Glomerular endothelial cell (primary cell): ENCODE data around the gene CLBA1. TPM values are rescaled to one million over a fixed set of nuclear protein-coding genes. Genes with fewer than 3 reads are reported as not detected.

Experiments used
- DNase-seq: peaks from one replicate; pipeline ENCODE4 v3.0.0-alpha.2; 2011; ENCODE audit warnings: low read depth, low spot score; ENCODE audit errors: extremely low read depth
- total RNA-seq: library from RNA; depleted of rRNA; stranded (reverse); fragments of >200 nt; gene quantifications from 2 replicates; pipeline ENCODE4 v1.2.3, GENCODE V29; 2015

The CLBA1 gene
- total RNA-seq, 1 donor from 2014 or later, result 6.4 TPM

DNA sequence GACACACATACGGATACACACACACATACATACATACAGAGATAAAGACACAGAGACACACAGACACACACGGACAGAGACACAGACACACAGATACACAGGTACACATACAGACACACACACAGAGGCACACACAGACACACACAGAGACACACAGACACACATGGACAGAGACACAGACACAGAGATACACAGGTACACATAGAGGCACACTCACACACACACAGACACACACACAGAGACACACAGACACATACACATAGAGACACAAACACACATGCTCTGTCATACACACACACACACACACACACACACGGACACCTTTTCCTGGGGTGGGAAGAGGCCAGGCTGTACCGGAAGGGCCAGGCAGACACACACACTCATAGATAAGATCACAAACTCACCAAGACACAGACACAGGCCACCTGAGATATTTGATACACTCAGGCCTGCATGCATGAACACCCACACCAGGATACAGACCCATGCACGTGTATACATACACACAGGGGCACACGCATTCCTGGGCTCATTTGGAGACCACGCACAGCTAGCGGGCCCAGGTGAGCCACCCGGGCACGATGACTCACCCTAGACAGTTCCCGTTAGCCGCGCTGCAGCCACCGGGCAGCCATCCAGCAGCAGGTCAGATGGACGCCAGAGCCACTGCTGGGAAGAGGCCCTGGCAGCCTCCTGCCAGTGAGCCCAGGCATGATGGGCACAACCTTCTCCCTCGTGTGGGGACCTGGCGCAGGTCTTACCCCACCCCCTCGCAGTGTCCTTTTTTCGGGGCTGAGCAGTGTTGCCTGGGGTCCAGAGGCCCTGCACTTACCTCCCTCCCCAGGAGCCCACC, 5.6 kb upstream of the CLBA1 start:
- DNase-seq, result no peak

DNA sequence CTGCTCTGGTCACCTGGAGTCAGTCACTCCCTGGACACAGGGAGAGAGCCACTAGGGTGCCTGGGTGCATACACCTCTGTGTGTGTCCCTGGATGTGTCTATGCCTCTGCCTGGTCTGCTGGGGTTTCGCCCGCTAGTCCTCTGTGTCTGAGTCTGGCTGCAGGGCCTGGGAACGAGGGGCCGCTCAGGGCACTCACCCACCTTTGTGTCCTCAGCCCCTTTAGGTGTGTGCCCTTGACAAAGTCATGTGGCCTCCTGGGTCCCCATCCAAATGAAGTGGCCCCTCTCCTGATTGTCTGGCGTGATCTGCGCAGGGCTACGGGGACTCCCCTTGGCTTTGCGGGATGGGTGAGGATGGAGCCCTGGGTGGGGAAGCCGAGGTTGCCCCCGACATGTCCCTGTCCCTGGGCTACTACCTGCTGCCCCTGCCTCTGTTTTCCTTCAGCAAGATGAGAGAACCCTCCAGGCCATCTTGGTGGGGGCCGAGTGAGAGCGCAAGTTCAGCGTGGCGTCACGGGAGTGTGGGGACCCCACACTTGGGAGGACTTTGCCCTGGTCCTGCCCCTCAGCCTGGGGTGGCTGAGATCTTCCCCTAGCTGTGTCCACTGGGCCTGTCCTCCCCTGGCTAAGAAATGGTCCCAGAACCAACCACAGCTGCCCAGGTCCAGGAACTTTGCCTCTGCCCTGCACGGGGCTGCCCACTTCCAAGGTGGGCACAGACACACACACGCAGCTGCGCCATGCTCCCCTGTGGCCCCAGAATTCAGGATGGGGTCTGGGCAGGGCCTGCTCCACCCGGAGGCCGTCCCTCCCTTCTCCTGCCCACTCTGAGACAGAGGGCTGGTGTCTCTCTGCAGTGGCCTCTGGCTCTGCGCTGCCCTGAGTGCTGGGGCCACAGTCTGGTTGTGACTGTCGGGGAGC, 4.7 kb upstream of the CLBA1 start:
- DNase-seq, result no peak

DNA sequence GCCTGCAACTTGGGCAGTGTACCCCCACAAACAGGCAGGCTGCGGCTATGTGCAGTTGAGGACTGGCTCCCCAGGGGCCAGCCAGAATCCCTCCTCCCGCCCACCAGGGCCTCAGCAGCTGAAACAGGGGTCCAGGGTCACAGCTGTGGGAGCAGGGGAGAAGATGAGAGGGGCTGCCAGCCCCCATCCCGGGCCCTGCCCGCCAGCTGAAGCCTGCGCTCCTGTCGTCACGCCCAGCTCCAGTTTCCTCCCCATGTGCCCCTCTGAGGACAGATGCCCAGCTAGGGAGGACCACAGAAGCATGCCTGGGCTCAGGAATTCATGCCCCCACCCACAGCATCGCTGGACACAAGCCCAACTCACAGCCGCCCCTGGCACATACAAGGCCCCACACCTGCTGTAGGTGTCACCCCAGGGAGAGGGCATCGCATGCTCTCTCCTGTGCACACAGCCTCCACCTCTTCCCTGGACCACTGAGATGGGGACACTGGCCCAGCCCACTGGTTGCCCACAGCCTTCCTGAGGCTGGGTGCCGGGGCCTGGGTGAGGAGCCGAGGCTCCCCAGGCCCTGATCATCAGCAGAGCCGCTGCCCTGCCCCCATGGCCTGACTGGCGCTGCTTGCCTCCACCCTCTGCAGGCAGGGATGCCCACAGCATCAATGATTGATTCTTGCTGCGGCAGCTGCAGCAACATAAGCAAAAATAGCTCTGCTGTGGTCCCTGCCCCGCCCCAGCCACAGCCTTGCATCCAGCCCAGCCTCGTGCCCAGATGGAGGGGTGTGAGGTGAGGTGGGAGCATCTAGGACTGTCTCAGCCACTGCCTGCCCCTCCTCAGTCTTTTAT, 3.7 kb upstream of the CLBA1 start:
- no peak for DNase-seq

DNA sequence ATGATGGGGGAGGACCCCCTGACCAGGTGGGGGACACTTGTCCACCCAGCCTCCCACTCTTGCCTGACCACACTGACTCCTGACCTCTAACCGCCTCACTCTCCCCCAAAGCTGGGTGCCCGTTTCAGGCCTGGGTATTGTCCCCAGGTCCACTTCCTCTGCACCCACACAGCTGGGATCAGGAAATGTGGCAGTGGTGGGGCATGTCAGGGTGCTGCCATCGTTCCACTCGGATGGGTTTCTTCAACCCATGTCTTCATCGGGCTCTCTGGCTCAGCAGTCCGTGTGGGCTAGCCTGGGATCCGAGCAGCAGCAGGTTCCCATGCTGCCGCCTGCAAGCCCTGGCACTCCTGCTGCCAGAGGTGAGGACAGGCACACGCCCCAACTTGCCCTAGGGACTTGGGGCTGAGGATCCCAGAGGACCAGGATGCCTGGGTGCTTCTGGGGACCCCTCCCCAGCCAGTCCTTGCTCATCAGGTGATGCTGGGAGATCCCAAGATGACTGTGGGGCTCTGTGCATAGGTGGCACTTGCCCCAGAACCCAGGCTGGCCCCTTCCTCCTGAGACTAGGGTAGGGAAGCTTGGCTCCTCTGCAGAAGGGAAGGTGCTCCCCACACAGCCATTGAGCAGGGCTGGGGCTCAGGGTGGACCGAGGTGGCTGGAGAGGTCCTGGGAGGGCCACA, 2.9 kb upstream of the CLBA1 start:
- DNase-seq, result no peak

GRCh38 chr14:104983231-104983721, 2.3 kb upstream of the CLBA1 start:
- DNase-seq, result no peak

DNA sequence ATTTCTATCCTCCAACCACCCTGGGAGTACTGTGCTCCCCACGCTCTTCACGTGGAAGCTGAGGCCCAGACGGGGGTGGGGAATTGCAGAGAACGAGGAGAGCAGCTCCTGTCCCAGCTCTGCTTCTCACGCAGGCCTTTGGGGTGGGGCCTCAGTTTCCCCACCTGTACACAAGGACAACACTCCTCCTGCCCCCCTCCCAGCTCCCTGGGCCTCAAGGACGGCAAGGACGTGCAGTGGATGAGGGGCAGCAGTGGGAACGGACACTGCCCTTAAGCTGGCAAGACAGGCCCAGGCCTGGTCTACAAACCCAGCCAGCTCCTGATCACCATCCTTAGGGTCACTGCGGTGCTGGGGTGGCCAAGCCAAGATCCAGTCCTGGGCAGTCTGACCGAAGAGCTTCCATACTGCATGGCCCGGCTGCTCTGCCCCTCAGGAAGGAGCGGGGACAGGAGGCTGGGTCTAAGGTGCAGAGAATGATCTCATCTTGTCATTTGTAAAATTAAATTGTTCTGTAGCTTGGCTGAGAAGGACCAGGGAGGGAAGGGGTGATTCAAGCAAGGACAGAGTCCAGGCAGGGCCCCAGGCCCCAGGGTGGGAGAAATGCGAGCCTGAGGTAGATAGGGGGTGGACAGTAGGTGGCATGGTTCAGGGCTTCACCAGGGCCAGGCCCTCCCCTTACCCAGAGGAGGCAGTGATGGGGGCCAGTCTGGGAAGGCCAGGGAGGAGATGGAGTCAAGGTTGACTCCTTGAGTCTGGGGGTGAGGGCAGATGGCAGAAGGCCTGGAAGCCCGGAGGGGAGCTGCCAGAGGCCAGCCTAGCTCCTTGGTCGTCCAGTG, 1.3 kb upstream of the CLBA1 start:
- DNase-seq, result no peak

DNA sequence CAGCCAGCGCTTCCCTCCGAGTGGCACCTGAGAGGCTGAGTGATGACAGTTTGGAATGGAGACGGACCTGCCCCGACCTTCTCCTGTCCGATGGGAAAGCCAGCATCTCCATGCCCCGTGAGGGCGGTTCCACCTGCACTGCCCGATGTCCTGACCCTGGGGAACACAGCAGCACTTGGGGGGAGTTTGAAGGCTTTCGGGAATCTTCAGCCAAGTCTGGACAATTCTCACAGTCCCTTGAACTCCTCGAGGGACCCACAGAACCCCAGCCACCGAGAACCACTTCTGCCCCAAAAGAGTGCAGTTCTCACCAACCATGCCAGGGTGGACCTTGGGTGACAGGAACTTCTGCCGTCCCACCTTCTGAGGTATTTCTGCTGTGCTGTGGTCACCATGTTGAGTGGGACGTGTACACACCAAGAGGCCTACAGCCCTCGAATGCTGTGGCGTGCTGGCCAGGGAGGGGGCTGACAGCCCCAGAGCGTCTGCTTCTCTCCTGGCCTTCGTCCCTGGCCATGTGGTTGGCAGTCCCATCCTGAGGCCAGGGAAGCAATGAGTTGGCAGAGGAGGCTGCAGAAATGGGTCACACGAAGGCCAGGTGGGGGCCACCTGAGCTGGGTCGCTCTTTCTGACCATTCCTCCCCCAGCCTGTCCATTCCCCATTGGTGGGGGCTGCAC, 1.0 kb downstream of the CLBA1 start:
- no peak for DNase-seq

DNA sequence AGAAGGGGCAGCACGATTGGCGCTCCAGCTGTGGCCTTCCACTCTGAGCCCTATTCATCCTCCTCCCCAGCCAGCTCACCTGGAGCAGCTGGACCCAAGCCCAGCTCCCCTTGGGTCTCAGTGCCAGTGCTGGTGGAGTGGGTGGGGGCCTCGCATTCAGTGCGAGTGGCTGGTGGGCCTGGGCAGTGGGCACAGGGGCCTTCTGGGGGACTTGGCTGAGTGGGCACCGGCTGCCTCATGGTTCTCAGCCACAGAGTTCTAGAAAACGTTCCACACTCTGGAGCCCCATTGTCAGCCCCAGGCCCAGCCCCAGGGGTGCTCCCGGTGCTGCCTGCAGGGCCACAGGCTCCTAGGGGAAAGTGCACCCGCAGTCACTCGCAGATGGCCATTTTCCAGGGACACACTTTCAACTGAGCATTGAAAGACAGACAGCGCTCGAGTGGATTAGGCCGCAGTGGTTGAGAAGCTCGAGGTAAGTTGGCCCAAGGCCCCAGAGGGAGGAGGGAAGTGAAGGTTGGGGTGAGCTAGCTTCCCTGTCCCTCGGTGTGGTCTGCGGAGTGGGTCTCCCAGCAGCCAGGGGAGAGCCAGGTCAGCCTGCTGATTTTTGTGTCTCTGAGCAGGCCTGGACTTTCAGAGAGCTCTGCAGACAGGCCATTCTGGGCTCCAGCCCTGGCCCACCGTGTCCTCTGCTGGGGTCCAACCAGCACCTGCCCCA, 3.8 kb downstream of the CLBA1 start:
- no peak for DNase-seq

DNA sequence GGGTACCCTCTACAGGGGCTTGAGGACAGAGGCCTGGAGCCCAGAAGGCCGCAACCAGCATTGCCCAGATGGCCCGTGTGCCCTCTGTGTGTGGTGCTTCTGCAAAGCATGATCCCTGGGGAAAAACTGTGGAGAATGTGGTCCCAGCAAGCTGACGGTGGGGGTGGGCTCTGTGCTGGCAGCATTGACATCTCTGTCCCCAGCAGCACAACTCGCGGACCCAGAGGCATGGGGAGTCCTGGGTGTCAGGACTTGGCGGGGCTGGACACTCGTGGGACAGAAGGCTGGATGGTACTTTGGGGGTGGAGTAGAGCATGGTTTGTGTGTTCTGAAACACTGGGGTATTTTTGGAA, 4.3 kb downstream of the CLBA1 start:
- DNase-seq, result no peak

DNA sequence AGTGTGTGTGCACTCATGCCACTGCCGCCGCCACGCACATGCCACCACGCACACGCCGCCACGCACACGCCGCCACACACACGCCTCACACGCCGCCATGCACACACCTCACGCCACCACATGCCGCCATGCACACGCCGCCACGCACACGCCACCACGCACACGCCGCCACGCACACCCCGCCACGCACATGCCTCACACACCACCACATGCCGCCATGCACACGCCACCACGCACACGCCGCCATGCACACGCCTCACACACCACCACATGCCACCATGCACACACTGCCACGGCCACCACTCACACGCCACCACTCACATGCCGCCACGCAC, 6.3 kb downstream of the CLBA1 start:
- no peak for DNase-seq

DNA sequence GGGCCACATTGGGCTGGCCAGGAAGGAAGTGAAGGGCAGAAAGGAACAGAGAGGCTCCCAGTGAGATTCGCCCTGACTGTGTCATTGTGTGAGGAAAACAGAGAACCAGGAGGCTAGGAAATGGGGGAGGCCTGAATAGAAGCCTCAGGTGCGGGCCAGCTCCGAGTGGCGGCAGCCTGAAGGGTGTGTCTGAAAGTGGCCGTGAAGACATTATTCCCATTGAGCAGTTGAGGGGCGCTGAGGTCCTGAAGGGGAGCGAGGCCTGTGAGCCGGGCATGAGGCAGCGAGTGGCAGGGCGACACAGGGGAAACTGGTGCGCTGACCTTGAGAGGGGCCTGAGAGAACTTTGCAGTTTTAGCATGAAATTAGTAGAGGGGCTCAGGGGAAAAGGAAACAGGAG, 6.9 kb downstream of the CLBA1 start:
- DNase-seq, result no peak

DNA sequence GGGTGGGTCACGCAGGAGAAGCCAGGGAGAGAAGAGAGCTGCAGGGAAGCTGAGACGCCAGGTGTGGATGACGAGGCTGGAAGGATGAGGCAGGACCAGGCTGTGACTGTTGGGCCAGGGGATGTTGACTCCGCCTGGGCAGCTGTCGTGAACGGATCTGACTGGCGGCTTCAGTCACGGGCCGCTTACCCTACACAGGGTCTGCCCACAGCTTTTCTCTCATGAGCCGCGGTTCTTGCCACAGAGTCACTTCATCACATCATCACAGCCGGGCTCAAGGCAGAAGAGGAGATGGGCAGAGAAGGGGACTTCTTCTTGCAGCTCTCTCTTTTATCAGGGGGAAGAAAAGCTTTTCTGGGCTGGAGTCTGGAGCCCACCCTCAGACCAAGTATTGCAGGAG, 7.7 kb downstream of the CLBA1 start:
- DNase-seq, result no peak

- no peak for DNase-seq
Measured at GRCh38 chr14:104993808-104994591, 8.4 kb downstream of the CLBA1 start.

- DNase-seq, result no peak
Measured at GRCh38 chr14:104994978-104995377, 9.4 kb downstream of the CLBA1 start.

DNA sequence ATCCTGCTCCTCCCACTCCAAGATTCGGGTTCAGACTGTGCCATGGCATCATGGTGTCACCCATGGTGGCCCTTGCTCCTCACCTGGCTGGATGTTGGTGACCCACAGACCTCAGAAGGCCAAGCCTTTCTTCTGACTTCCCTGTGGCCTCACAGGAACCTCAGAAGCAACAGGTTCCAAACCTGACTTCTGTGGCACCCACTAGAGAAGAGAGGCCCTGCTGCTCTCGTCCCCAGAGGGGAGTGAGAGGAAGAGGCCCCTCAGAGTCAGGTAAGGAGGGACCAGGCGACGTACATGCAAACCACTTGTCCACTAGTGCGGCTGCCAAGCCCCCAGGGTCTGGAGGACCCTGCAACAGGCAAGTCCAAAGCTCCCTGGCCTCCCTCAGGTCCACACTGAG, 10.4 kb downstream of the CLBA1 start:
- DNase-seq, result no peak

GRCh38 chr14:104996483-104996882, 10.9 kb downstream of the CLBA1 start:
- no peak for DNase-seq

DNA sequence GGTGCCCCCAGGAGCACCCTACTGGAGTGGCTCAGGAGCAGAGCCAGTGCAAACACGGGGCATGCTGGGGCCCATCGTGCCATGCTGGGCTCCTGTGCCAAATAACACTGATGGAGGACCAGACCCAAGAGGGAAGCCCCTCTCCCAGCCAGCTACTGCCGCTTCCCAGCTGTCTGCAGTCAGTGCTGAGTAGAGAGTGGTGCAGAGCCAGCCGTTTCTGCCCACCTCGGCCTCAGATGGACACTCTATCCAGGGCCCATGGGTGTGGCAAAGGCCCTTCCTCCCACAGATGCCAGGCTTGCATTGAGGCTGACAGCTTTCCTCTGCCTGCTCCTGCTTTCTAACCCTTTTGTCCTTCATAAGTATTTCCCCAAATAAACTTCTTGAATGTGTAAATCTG, 13.2 kb downstream of the CLBA1 start:
- no peak for DNase-seq

- DNase-seq, result no peak
Measured at GRCh38 chr14:104999361-104999760, 13.8 kb downstream of the CLBA1 start.
